NT2/D1 (cell line): ENCODE data around the gene MCHR1.

Source experiments
- DNase-seq: peaks from one replicate; pipeline ENCODE4 v3.0.0-alpha.2; 2011; ENCODE audit warnings: low read depth, low spot score
- H3K27me3 ChIP-seq: 2 replicates; pipeline ENCODE4 v1.6.0; 2011; ENCODE audit warnings: mild to moderate bottlenecking; ENCODE audit not compliant: insufficient read length, insufficient read depth
- H3K36me3 ChIP-seq: 2 replicates; pipeline ENCODE4 v1.6.1; 2011; ENCODE audit warnings: mild to moderate bottlenecking, low read length, mixed read lengths; ENCODE audit not compliant: insufficient read depth, insufficient read length
- H3K4me1 ChIP-seq: 2 replicates; pipeline ENCODE4 v1.5.1; 2011; ENCODE audit not compliant: insufficient read depth, insufficient read length
- H3K4me3 ChIP-seq: 2 replicates; pipeline ENCODE4 v1.5.1; 2011; ENCODE audit warnings: low read depth; ENCODE audit not compliant: insufficient read length
- H3K9ac ChIP-seq: 2 replicates; pipeline ENCODE4 v1.6.0; 2011; ENCODE audit warnings: low read depth; ENCODE audit not compliant: insufficient read length
- H3K9me3 ChIP-seq: 2 replicates; pipeline ENCODE4 v1.5.1; 2011; ENCODE audit warnings: mild to moderate bottlenecking, low read length; ENCODE audit not compliant: insufficient read depth
- SUZ12 ChIP-seq: IDR thresholded peaks from 2 replicates; pipeline ENCODE4 v1.6.1; 2011; ENCODE audit not compliant: insufficient read length, insufficient read depth; ENCODE audit errors: extremely low read depth
- YY1 ChIP-seq: IDR thresholded peaks from 2 replicates; pipeline ENCODE4 v1.6.1; 2011; ENCODE audit not compliant: insufficient read length, insufficient read depth
- ZNF274 ChIP-seq: IDR thresholded peaks from 2 replicates; pipeline ENCODE4 v1.6.1; 2011; ENCODE audit warnings: mild to moderate bottlenecking, low read depth, low read length

MCHR1 gene

DNA sequence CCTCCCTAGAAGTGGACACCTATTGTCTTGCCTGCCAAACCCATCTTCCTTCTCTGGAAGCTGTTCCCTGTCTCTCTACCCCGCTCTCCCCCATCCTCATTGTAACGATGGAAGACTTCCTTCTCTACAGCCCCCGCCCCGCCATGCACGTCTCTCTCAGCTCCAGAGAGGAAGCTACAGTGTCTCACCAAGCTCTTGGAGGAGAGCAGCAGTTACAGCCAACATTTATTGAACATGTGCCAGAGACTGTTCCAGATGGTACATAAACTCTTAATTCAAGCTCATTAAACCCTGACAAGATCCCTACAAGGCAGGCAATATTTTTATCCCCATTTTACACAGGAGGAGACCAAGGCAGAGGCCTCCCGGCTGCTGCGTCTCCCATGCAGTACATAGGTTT is 15.1 kb downstream of the MCHR1 start:
- DNase-seq: no peak
- H3K9me3 ChIP-seq: no peaks in the 10 kb centered on the region
- no peaks in the 10 kb centered on the region for H3K36me3 ChIP-seq
- no peaks in the 10 kb centered on the region for H3K27me3 ChIP-seq
- peaks cover 3% of the 10 kb centered on the region for H3K4me1 ChIP-seq
- no peak overlapping the region for H3K4me3 ChIP-seq
- no peak overlapping the region for H3K9ac ChIP-seq
- TF ChIP-seq SUZ12: no peak
- TF ChIP-seq ZNF274: no peak
- no peak for TF ChIP-seq YY1

GRCh38 chr22:40701274-40701673 is 22.0 kb downstream of the MCHR1 start:
- Histone ChIP-seq H3K36me3 (no peaks in the 10 kb centered on the region), H3K4me3 (no peak overlapping the region), H3K4me1 (no peaks in the 10 kb centered on the region), H3K9ac (no peak overlapping the region), H3K9me3 (no peaks in the 10 kb centered on the region), H3K27me3 (no peaks in the 10 kb centered on the region)
- TF ChIP-seq SUZ12 (no peak), ZNF274 (no peak)
- DNase-seq: no peak

DNA sequence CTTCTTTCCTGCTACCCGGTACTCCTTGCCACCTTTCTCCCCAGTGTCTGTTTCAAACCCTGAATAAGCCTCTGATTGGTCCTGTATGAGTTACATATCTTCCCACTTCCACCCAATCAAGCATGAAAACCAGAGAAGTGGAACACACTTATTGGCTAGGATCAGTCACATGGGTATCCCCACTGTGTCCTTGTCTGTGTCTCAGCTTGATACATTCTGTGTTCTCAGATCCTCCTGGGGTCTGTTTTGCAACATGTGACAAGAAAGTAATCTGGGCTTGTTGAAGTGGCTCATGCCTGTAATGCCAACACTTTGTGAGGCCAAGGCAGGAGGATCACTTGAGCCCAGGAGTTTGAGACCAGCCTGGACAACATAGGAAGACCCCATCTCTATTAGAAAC is 23.9 kb downstream of the MCHR1 start:
- Histone ChIP-seq H3K36me3 (no peaks in the 10 kb centered on the region), H3K9ac (no peak overlapping the region), H3K9me3 (peaks cover 11% of the 10 kb centered on the region; the same call in 1 of the 2 replicates), H3K27me3 (no peaks in the 10 kb centered on the region), H3K4me3 (no peak overlapping the region), H3K4me1 (no peaks in the 10 kb centered on the region)
- DNase-seq: no peak
- no peak for TF ChIP-seq SUZ12
- TF ChIP-seq YY1: no peak
- TF ChIP-seq ZNF274: no peak

DNA sequence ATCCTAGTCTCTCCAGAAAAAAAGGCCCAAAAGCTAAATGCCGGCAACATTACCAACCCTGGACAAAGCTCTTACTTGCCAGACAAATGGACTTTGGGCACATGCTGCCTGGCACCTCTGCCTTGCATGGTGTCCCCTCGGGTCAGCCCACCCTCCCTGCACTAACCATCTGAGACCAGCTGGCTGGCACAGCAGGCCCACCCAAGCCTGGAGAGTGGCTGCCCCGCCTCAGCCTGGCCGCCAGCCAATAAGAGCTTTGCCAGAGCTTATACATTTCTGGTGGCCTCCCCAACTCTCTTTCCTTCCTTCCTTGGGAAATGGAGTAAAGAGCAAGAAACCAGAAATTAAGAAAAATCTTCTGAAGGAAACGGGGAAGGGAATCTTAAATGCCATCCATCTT is 24.5 kb downstream of the MCHR1 start:
- H3K9ac ChIP-seq: no peak overlapping the region
- H3K4me1 ChIP-seq: no peaks in the 10 kb centered on the region
- no peaks in the 10 kb centered on the region for H3K27me3 ChIP-seq
- TF ChIP-seq ZNF274: no peak
- TF ChIP-seq YY1: no peak
- TF ChIP-seq SUZ12: no peak
- no peak overlapping the region for H3K4me3 ChIP-seq
- no peaks in the 10 kb centered on the region for H3K36me3 ChIP-seq
- no peak for DNase-seq
- H3K9me3 ChIP-seq: peaks cover 11% of the 10 kb centered on the region; the same call in 1 of the 2 replicates

DNA sequence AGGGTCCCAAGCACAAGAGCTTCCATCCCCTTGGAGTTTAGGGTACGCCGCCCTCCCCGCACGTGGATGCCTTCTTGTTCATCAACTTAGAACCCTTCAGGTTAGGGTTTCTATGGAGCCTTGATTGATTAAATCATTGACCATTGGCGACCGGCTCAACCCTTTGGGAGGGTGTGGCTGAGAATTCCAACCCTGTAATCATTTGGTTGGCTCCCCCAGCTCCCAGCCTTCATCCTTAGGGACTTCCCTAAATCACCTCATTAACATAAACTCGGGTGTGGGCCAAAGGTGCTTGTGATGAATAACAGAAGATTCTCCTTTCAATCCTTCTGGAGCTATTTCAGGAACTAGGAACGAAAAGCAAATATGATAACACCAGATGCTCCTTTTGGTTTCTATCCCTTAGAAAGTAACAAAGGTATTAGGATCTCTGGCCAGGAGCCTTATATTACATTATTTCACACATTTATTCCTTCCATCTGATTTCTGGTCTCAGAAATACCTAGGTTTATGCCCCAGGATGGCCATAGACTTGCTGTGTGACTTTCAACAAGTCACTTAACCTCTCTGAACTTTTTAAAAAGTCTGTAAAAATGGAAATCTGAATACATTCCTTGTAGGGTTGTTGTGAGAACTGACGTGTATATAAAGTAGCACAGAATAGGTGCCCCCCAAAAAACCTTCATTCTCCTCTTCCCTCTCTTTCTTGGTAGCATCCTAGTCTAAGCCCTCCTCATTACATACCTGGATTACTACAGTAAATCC is 26.8 kb downstream of the MCHR1 start:
- Histone ChIP-seq H3K27me3 (no peaks in the 10 kb centered on the region), H3K36me3 (no peaks in the 10 kb centered on the region), H3K4me1 (no peaks in the 10 kb centered on the region), H3K9me3 (peaks cover 11% of the 10 kb centered on the region; the same call in 1 of the 2 replicates), H3K4me3 (no peak overlapping the region), H3K9ac (no peak overlapping the region)
- TF ChIP-seq YY1 (no peak), ZNF274 (no peak), SUZ12 (no peak)
- no peak for DNase-seq

DNA sequence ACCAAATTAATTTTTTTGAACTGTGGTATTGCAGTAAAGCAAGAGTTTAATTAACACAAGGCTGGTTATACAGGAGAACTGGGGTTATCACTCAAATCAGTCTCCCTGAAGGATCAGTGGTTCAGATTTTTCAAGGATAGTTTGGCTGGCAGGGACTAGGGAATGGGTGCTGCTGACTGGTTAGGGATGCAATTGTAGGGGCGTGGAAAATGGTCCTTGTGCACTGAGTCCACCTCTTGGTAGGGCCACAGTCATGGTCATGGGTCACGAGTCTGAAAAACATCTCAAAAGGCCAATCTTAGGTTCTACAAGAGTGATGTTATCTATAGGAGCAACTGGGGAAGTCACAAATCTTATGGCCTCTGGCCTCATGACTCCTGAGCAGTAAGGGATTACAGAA is 27.9 kb downstream of the MCHR1 start:
- Histone ChIP-seq H3K36me3 (no peaks in the 10 kb centered on the region), H3K4me1 (no peaks in the 10 kb centered on the region), H3K27me3 (no peaks in the 10 kb centered on the region), H3K9ac (no peak overlapping the region), H3K4me3 (no peak overlapping the region), H3K9me3 (peaks cover 11% of the 10 kb centered on the region; the same call in 1 of the 2 replicates)
- DNase-seq: no peak
- TF ChIP-seq ZNF274: no peak
- no peak for TF ChIP-seq SUZ12
- no peak for TF ChIP-seq YY1

DNA sequence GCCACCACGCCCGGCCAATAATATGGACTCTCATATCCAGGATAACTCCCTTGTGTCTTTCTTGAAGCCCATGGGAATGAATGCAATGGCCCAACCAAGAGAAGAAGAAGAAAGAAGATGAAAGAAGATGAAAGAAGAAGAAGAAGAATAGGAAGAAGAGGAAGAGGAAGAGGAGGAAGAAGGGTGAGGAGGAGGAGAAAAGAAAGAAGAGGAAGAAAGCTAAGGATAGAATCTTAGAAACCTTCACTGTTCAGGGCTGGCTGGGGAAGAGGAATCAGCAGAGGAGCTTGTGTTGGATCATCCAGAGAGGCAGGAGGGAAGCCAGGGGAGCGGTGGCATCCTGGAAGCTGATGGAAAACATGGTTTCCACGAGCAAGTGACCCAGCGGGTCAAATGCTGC is 28.9 kb downstream of the MCHR1 start:
- H3K27me3 ChIP-seq: no peaks in the 10 kb centered on the region

More for the DNA sequence above, 28.9 kb downstream of the MCHR1 start:
- no peak for DNase-seq
- peaks cover 11% of the 10 kb centered on the region; the same call in 1 of the 2 replicates for H3K9me3 ChIP-seq
- H3K9ac ChIP-seq: no peak overlapping the region
- TF ChIP-seq SUZ12: no peak
- no peak for TF ChIP-seq ZNF274
- no peak for TF ChIP-seq YY1
- H3K4me3 ChIP-seq: no peak overlapping the region
- H3K36me3 ChIP-seq: no peaks in the 10 kb centered on the region
- no peaks in the 10 kb centered on the region for H3K4me1 ChIP-seq
